Stimulated activated CD8-positive, alpha-beta memory T cell treated with anti-CD3 and anti-CD28 coated beads, Interleukin-12 subunit alpha, Interleukin-12 subunit beta, amount 100 ng/mL, for 1 hour (primary cell): ENCODE data around the gene PDE3B.
"Not testable (repeated sequence)": the region's sequence is repeated elsewhere in the genome, so short reads cannot be mapped to it uniquely, and the experiment has no call there.

Source experiments
- DNase-seq: peaks from one replicate; pipeline ENCODE4 v3.0.0-alpha.2; 2020; ENCODE audit warnings: low read depth

The PDE3B gene

GRCh38 chr11:14641801-14642200 is 1.8 kb upstream of the PDE3B start:
- DNase-seq = no peak

- no peak for DNase-seq
Measured at GRCh38 chr11:14642453-14642852, 1.2 kb upstream of the PDE3B start.

- no peak for DNase-seq
Measured at GRCh38 chr11:14642873-14643696, 519 bp upstream of the PDE3B start.

DNA sequence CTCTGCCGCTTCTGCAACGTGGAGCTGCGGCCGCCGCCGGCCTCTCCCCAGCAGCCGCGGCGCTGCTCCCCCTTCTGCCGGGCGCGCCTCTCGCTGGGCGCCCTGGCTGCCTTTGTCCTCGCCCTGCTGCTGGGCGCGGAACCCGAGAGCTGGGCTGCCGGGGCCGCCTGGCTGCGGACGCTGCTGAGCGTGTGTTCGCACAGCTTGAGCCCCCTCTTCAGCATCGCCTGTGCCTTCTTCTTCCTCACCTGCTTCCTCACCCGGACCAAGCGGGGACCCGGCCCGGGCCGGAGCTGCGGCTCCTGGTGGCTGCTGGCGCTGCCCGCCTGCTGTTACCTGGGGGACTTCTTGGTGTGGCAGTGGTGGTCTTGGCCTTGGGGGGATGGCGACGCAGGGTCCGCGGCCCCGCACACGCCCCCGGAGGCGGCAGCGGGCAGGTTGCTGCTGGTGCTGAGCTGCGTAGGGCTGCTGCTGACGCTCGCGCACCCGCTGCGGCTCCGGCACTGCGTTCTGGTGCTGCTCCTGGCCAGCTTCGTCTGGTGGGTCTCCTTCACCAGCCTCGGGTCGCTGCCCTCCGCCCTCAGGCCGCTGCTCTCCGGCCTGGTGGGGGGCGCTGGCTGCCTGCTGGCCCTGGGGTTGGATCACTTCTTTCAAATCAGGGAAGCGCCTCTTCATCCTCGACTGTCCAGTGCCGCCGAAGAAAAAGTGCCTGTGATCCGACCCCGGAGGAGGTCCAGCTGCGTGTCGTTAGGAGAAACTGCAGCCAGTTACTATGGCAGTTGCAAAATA is 816 bp downstream of the PDE3B start:
- peak; percentile 12 for DNase-seq

DNA sequence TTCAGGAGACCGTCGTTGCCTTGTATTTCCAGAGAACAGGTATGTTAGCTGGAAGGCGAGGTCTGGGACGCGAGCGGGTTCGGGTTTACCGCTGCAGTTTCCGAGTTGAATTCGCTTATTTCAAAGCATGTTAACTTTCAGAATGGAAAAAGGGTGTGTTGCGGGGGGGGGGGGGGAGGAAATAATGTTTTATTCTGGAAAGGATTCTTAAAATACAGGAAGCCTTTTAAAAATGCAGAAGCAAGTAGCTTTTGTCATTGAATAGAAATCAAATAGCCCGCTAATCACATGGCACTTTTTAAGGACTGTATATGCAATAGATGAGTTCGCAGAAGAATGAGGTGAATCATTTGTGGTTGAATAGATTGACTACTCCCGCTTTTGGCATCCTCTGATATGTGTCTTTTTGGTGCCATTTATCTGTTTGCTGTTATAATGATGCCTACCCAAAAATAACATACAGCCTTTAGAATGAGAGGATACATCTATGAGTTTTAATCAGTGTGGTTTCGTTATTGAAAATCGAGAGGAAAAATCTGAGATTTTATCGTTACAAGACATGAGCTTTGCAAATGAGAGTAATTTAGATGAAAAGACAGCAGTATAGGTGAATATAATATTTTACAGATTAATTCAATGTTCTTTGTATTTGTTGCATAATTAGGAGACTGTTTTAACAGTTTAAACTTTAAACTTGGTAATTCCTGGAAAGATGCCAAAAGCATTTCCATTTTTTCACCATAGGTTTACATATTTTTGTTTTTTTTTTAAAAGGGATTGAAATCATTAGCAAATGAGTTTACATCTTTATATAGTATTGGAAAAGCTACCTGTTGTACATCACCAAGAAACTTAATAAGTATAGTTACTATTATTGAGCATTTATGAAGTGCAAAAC is 1.7 kb downstream of the PDE3B start:
- no peak for DNase-seq

- DNase-seq = no peak
Measured at GRCh38 chr11:14645985-14646900, 2.6 kb downstream of the PDE3B start.

DNA sequence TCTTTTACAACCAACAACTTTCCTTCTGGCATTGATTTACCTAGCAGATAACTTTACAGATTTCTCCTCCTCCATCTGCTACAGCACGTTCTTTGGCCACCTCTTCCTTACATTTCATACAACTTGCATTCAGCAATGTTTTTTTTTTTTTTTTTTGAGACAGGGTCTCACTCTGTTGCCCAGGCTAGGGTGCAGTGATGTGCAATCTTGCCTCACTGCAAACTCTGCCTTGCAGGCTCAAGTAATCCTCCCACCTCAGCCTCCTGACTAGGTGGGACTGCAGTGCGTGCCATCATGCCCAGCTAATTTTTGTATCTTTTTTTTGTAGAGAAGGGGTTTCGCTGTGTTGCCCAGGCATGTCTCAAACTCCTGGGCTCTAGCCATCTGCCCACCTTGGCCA is 6.5 kb downstream of the PDE3B start:
- DNase-seq = no peak

DNA sequence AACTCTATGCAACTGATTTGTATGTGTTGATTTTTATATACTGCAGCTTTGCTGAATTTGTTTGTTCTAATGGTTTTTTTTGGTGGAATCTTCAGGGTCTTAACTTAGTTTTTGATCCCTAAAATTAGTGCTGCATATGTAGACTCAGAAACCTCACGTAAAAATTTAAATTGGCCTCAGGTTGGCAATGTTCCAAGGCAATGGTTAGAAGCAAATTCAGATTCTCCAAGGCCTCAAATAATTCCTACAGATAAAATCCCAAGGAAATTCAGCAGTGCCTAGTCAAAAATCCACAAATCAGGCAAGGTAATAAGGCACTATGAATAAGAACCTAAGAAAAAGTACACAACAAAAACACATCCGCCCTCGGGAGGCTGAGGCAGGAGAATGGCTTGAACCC is 9.5 kb downstream of the PDE3B start:
- DNase-seq = no peak

GRCh38 chr11:14655435-14655834 is 11.8 kb downstream of the PDE3B start:
- no peak for DNase-seq

DNA sequence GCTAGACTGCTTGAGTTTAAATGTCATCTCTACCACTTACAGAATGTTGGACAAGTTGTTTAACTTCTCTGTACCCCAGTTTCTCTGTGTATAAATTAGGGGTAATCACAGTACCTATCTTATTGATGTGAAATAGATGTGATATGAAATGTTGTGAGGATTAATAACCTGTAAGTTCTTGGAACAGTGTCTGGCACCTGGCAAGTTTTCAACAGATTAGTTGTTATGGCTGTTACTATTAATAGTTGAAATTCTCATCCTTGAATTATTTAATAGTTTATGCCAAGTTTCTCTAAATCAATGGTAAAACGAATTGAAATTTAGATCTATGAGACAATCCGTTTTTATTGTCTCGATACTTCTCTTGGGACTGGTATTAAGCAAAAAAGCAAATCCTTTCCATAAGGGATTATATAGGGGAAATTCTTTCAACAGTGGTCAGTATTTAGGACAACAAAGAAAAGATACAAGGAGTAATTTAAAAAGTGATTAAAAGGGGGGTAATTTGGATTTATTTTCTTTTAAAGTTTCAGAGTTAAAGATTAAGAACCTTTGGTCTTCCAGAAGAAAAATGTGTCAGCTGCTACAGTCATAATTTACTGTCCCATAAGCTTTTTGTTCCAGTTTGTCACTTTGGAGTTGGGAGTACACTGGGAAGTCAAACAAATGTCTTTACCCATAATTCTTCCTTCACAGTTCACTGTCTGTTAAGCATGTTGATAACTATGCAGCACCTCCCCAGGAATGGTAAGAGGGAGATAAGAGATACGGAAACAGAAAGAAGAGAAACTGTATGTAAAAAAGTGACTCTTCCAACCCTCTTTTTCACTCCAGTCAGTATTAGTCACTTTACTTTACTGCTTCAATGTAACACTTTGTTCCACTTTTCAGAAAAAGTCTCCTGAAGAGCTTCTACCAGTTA is 13.2 kb downstream of the PDE3B start:
- no peak for DNase-seq

DNA sequence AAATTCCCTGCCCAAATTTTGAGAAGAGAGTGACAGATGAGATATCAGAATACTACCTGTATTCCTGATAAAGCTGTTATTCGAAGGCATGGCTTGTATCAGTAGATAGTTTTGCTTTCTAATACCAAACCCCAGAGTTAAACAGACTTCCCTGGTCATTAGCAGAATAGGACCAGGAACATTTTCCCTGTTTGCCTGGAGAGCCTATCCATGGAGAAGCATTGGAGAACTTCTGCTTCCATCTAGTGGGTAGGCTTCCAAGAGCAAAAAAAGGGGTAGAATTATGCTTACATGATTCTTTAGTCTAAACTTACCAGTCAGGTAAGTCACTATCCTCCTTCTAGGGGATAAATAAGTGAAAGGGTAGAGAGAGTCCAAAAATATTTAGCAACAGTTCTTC is 14.2 kb downstream of the PDE3B start:
- no peak for DNase-seq

GRCh38 chr11:14664926-14665325 is 21.3 kb downstream of the PDE3B start:
- DNase-seq = not testable (repeated sequence)

GRCh38 chr11:14667329-14667728 is 23.7 kb downstream of the PDE3B start:
- DNase-seq = not testable (repeated sequence)

DNA sequence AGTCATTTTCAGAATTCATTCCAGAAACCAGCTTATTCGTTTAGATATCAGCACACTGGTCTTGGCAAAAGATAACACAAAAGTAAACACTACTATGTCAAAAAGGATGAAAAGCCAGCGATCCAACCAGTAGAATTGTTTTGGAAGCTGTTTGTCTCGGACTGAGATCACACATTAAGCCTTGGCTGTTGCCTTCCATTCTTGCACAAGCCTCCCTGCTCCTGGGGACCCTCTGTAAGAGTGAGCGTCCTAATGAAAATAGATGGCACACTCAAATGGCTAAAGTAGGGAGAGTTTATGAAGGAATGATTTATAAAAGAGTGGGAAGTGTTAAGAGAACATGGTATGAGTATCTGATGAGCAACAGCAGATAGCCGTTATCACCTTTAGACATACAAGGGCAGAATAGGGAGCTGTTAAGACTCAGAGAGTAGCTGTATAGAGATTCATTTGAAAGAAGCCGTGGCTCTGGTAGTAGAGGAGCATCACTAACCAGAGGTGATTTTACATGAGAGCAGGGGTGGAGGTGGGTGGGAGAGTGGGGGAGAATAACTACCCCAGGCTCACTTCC is 25.2 kb downstream of the PDE3B start:
- no peak for DNase-seq

- DNase-seq = no peak
Measured at GRCh38 chr11:14669499-14669898, 25.9 kb downstream of the PDE3B start.

- no peak for DNase-seq
Measured at GRCh38 chr11:14669958-14670357, 26.4 kb downstream of the PDE3B start.

DNA sequence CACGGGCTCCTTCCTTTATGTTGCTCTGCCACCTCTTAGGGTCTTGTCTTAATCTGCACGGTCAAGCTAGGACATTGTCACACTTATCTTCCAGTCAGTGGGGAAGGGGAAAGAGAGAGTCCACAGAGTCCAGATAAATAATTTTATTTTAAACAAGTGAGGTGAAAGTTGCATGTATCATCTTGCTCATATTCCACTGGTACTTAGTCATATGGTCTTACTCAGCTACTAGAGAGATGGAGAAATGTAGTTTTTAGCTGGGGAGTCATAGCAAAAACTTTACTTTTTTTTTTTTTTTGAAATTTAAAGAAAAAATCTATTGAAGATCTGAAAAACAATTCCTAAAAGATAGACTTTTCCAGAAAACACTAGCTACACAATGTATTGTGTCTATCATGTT is 29.0 kb downstream of the PDE3B start:
- no peak for DNase-seq

DNA sequence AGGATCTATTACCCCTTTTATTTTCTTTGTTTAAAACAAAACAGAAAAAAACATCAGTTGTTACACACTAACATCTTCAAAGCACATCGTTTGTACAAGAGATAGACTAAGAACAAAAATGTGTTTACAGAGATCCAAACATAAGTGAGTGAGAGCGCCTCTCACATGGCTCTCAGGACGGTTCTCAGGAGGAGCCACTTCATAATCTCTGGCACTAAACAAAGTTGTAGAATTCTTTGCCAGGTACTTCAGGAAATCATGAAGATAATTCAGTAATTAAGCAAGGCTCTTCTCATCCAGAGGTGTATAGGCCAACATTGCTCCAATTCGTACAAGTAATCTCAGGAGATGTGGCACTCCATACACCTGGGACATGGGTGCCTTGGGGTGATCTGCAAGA is 29.8 kb downstream of the PDE3B start:
- no peak for DNase-seq

GRCh38 chr11:14673824-14674405 is 30.3 kb downstream of the PDE3B start:
- DNase-seq = no peak
